IMR-90 (cell line): ENCODE results near the gene ZNF322. TPM values are rescaled to one million over a fixed set of nuclear protein-coding genes. Genes with fewer than 3 reads are reported as not detected.

Experiments
- ATAC-seq: fragments of 200-7000 bp; cut with Tn5 transposase; 2 replicates; pipeline ENCODE4 v1.9.1; 2020; ENCODE audit warnings: low read depth, mild to moderate bottlenecking, moderate library complexity
- BruUV-seq: library from RNA; stranded (reverse); fragments of 400-500 nt; replicated peaks from 2 replicates; lab custom pipeline; 2021; lab: Mats Ljungman, UMichigan
- CTCF ChIA-PET: fragments of 300-600 bp; formaldehyde crosslinking; extraction: SDS; loops from one replicate; lab custom pipeline; 2021; ENCODE audit warnings: antibody characterized with exemption; lab: Yijun Ruan, JAX
- POLR2A ChIA-PET: fragments of 300-600 bp; sonication (Branson Sonifier 250); formaldehyde crosslinking; loops from one replicate; lab custom pipeline; 2022; ENCODE audit warnings: antibody characterized with exemption; ENCODE audit not compliant: unreplicated experiment; lab: Charles Lee
- DNase-seq: peaks from one replicate; pipeline ENCODE4 v3.0.0; 2013
- H2AFZ ChIP-seq: replicated peaks from 2 replicates; pipeline ENCODE3; 2013; ENCODE audit warnings: low read length, mild to moderate bottlenecking; ENCODE audit not compliant: poor library complexity
- H2AK5ac ChIP-seq: 2 replicates; pipeline ENCODE4 v1.6.1; 2013; ENCODE audit warnings: low read depth, low read length, inconsistent platforms
- H2AK9ac ChIP-seq: replicated peaks from 2 replicates; pipeline ENCODE3; 2013; ENCODE audit warnings: mild to moderate bottlenecking, low read depth, low read length, moderate library complexity; ENCODE audit not compliant: poor library complexity
- H2BK120ac ChIP-seq: 2 replicates; pipeline ENCODE4 v1.6.1; 2013; ENCODE audit warnings: low read depth, low read length, inconsistent platforms
- H2BK15ac ChIP-seq: 3 replicates; pipeline ENCODE4 v1.6.1; 2013; ENCODE audit warnings: low read depth, low read length, inconsistent platforms
- H2BK20ac ChIP-seq: 2 replicates; pipeline ENCODE4 v1.6.1; 2013; ENCODE audit warnings: low read depth, mild to moderate bottlenecking, inconsistent platforms, low read length, moderate library complexity
- H2BK5ac ChIP-seq: 2 replicates; pipeline ENCODE4 v1.6.1; 2013; ENCODE audit warnings: mild to moderate bottlenecking, low read depth, low read length, inconsistent platforms; ENCODE audit not compliant: poor library complexity, severe bottlenecking
- H3K14ac ChIP-seq: replicated peaks from 2 replicates; pipeline ENCODE4 v1.6.1; 2013; ENCODE audit warnings: low read depth, low read length, inconsistent platforms
- H3K18ac ChIP-seq: 2 replicates; pipeline ENCODE4 v1.6.1; 2013; ENCODE audit warnings: low read depth, low read length, control low read depth
- H3K23ac ChIP-seq: 2 replicates; pipeline ENCODE4 v1.6.1; 2013; ENCODE audit warnings: low read depth, low read length, inconsistent platforms
- H3K27ac ChIP-seq: 2 replicates; pipeline ENCODE4 v1.5.1; 2013; ENCODE audit warnings: mild to moderate bottlenecking, control low read depth, low read length; ENCODE audit not compliant: insufficient read depth
- H3K27me3 ChIP-seq: 2 replicates; pipeline ENCODE4 v1.6.1; 2013; ENCODE audit warnings: low read length; ENCODE audit not compliant: control insufficient read depth, insufficient read depth
- H3K36me3 ChIP-seq: 2 replicates; pipeline ENCODE4 v1.6.1; 2013; ENCODE audit warnings: low read length, mixed read lengths; ENCODE audit not compliant: control insufficient read depth, insufficient read depth
- H3K4ac ChIP-seq: 2 replicates; pipeline ENCODE4 v1.6.1; 2013; ENCODE audit warnings: low read depth, low read length, inconsistent platforms
- H3K4me1 ChIP-seq: 2 replicates; pipeline ENCODE4 v1.6.1; 2013; ENCODE audit warnings: low read length, mixed read lengths; ENCODE audit not compliant: control insufficient read depth, insufficient read depth
- H3K4me2 ChIP-seq: 2 replicates; pipeline ENCODE4 v1.6.1; 2013; ENCODE audit warnings: low read depth, mild to moderate bottlenecking, control low read depth, low read length, moderate library complexity
- H3K4me3 ChIP-seq: 2 replicates; pipeline ENCODE4 v1.5.1; 2013; ENCODE audit warnings: low read depth, mild to moderate bottlenecking, control low read depth, low read length, moderate library complexity; ENCODE audit not compliant: insufficient read depth
- H3K56ac ChIP-seq: 2 replicates; pipeline ENCODE4 v1.6.1; 2013; ENCODE audit warnings: low read length, inconsistent platforms; ENCODE audit not compliant: insufficient read depth; ENCODE audit errors: extremely low read depth
- H3K79me1 ChIP-seq, 2 experiments: 2 replicates each; pipeline ENCODE4 v1.6.1; 2013; ENCODE audit warnings: low read length in 2 of 2, inconsistent platforms in 1 of 2, low read depth in 1 of 2
- H3K9ac ChIP-seq: 2 replicates; pipeline ENCODE4 v1.6.1; 2013; ENCODE audit warnings: low read depth, low read length, control low read depth
- H3K9me1 ChIP-seq: 2 replicates; pipeline ENCODE4 v1.6.1; 2013; ENCODE audit warnings: low read length, inconsistent platforms; ENCODE audit not compliant: insufficient read depth
- H3K9me3 ChIP-seq: 2 replicates; pipeline ENCODE4 v1.6.1; 2013; ENCODE audit warnings: low read length; ENCODE audit not compliant: control insufficient read depth, insufficient read depth
- H4K20me1 ChIP-seq: 2 replicates; pipeline ENCODE4 v1.6.1; 2013; ENCODE audit warnings: low read length, inconsistent platforms; ENCODE audit not compliant: insufficient read depth
- H4K5ac ChIP-seq: 2 replicates; pipeline ENCODE4 v1.6.1; 2013; ENCODE audit warnings: mild to moderate bottlenecking, low read depth, low read length, control low read depth
- H4K8ac ChIP-seq, 2 experiments: 2 replicates each; pipeline ENCODE4 v1.6.1; 2013; ENCODE audit warnings: low read depth in 2 of 2, low read length in 2 of 2, control low read depth in 1 of 2, inconsistent platforms in 1 of 2
- H4K91ac ChIP-seq: 2 replicates; pipeline ENCODE4 v1.6.1; 2013; ENCODE audit warnings: low read depth, low read length, inconsistent platforms; ENCODE audit not compliant: insufficient read depth
- BHLHE40 ChIP-seq: fragments of 150-350 bp; IDR thresholded peaks from 2 replicates; pipeline ENCODE4 v1.6.1; 2016; ENCODE audit warnings: mild to moderate bottlenecking, low read depth, low read length
- CEBPB ChIP-seq: IDR thresholded peaks from 2 replicates; pipeline ENCODE4 v1.6.1; 2012; ENCODE audit warnings: low read depth, low read length, improper control_type of control experiment
- CHD1 ChIP-seq: IDR thresholded peaks from 2 replicates; pipeline ENCODE4 v1.6.1; 2012; ENCODE audit warnings: low read depth, low read length, improper control_type of control experiment
- FOS ChIP-seq: fragments of 150-350 bp; IDR thresholded peaks from 2 replicates; pipeline ENCODE4 v1.6.1; 2016; ENCODE audit warnings: low read depth, low read length
- MAFK ChIP-seq: IDR thresholded peaks from 2 replicates; pipeline ENCODE4 v1.6.1; 2012; ENCODE audit warnings: low read depth, low read length, improper control_type of control experiment
- MAZ ChIP-seq: IDR thresholded peaks from 2 replicates; pipeline ENCODE4 v1.6.1; 2012; ENCODE audit warnings: low read depth, mild to moderate bottlenecking, low read length, improper control_type of control experiment, moderate library complexity, borderline replicate concordance
- MXI1 ChIP-seq: IDR thresholded peaks from 2 replicates; pipeline ENCODE4 v1.6.1; 2012; ENCODE audit warnings: low read depth, mild to moderate bottlenecking, low read length, moderate library complexity, borderline replicate concordance
- NFE2L2 ChIP-seq: fragments of 150-350 bp; IDR thresholded peaks from 2 replicates; pipeline ENCODE4 v1.6.1; 2016; ENCODE audit warnings: low read depth, mild to moderate bottlenecking, low read length
- POLR2A ChIP-seq: IDR thresholded peaks from 2 replicates; pipeline ENCODE4 v1.6.1; 2012; ENCODE audit warnings: mild to moderate bottlenecking, low read depth, low read length
- RAD21 ChIP-seq: IDR thresholded peaks from 2 replicates; pipeline ENCODE4 v1.6.1; 2012; ENCODE audit warnings: low read length, improper control_type of control experiment
- RCOR1 ChIP-seq: IDR thresholded peaks from 2 replicates; pipeline ENCODE4 v1.6.1; 2012; ENCODE audit warnings: mild to moderate bottlenecking, low read length, improper control_type of control experiment; ENCODE audit not compliant: insufficient replicate concordance
- RFX5 ChIP-seq: IDR thresholded peaks from 2 replicates; pipeline ENCODE4 v1.8.0; 2012; ENCODE audit warnings: low read depth, mild to moderate bottlenecking, low read length, moderate library complexity
- SMC3 ChIP-seq: fragments of 150-350 bp; IDR thresholded peaks from 2 replicates; pipeline ENCODE4 v1.6.1; 2016; ENCODE audit warnings: low read depth, mild to moderate bottlenecking, antibody characterized with exemption, low read length, moderate library complexity
- WGBS, 2 experiments: methylation state at CpG; one replicate each; pipeline versions ENCODE4 v1.1.5 to v1.1.7; 2013; ENCODE audit warnings: missing lambda C conversion rate in 2 of 2; ENCODE audit not compliant: insufficient read length in 1 of 2; ENCODE audit errors: extremely low coverage in 2 of 2; 5-methylcytosine and 5-hydroxymethylcytosine counted together
- dilution Hi-C: fragments of 300-500 bp; cut with HindIII; formaldehyde crosslinking; loops from one replicate; pipeline ENCODE4 v1.14.3; 2018; ENCODE audit warnings: low sequenced_read_pairs; ENCODE audit not compliant: unreplicated experiment
- in situ Hi-C: fragments of 300-500 bp; cut with MboI; formaldehyde crosslinking; loops from 3 replicates; pipeline ENCODE4 v1.14.3; 2019; ENCODE audit warnings: low sequenced_read_pairs, inconsistent platforms, mixed read lengths
- intact Hi-C: fragments of 100-400 bp; cut with micrococcal nuclease; formaldehyde crosslinking; loops from 2 replicates; pipeline ENCODE4 v1.10.0; 2022
- polyA plus RNA-seq, 3 experiments: library from polyadenylated mRNA; depleted of rRNA; stranded (reverse); fragments of >200 nt; gene quantifications; 2 replicates each; pipeline ENCODE4 v1.2.3, GENCODE V29; 2012; ENCODE audit warnings: low replicate concordance in 1 of 3
- total RNA-seq: library from RNA; depleted of rRNA; stranded (reverse); fragments of >200 nt; gene quantifications from 2 replicates; pipeline ENCODE4 v1.2.3, GENCODE V29; 2012
- TF ChIP-seq, protein P1 (sequence below): fragments of 150-350 bp; IDR thresholded peaks from 2 replicates; pipeline ENCODE4 v1.6.1; 2017; ENCODE audit warnings: mild to moderate bottlenecking, antibody characterized with exemption, low read length, low read depth
- TF ChIP-seq, protein P2 (sequence below): fragments of 150-350 bp; IDR thresholded peaks from 2 replicates; pipeline ENCODE4 v1.6.1; 2016; ENCODE audit warnings: low read depth, mild to moderate bottlenecking, low read length, moderate library complexity, borderline replicate concordance
- TF ChIP-seq, protein P3 (sequence below): conservative IDR thresholded peaks from 2 replicates; pipeline ENCODE4 v1.5.1; 2012; ENCODE audit warnings: mild to moderate bottlenecking, low read depth, low read length, improper control_type of control experiment

ZNF322 gene
- total and polyA plus RNA-seq, 2 of the 4 experiments (the other 2 are of a cell fraction) = 5.3 to 23.3 TPM

DNA sequence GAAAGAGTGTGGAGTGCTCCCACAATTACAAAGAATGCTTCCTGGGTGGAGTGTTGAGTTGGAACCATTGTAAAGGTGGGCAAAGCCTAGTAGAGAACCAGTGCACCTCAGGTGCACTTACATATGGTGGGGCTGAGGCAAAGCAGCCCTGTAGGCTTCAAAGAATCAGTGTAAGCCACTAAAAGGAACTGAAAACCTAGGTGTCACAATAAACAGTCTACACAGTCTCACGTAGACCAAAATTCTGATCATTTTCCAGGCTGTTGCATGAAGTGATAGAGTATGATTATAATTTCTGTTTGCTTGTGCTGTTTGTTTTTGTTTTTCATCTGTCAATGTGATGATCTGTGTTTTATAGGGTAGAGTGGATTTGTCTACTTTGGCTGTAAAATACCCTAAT is 60.0 kb downstream of the ZNF322 start:
- H3K27me3 ChIP-seq = no peaks in the 10 kb centered on the region
- WGBS, 2 experiments = no CpG with 5 or more reads among the region's 1 CpG
- H3K4ac ChIP-seq = no peak overlapping the region
- no peak overlapping the region for H2BK5ac ChIP-seq
- H3K36me3 ChIP-seq = peaks cover 12% of the 10 kb centered on the region
- peaks cover 8 to 19% of the 10 kb centered on the region in 2 experiments; a peak in 3 of 4 replicates for H3K79me1 ChIP-seq
- no peaks in the 10 kb centered on the region for H4K20me1 ChIP-seq
- no peak overlapping the region for H4K5ac ChIP-seq
- no peak overlapping the region for H2BK120ac ChIP-seq
- no peaks in the 10 kb centered on the region for H3K9me3 ChIP-seq
- dilution Hi-C loops = no loop called here
- TF ChIP-seq SMC3 (no peak), RFX5 (no peak), MAZ (no peak), MAFK (no peak), POLR2A (no peak), NFE2L2 (no peak), BHLHE40 (no peak), RAD21 (no peak), CEBPB (no peak), RCOR1 (no peak), FOS (no peak), CHD1 (no peak), MXI1 (no peak)
- TF ChIP-seq, protein P1, sequence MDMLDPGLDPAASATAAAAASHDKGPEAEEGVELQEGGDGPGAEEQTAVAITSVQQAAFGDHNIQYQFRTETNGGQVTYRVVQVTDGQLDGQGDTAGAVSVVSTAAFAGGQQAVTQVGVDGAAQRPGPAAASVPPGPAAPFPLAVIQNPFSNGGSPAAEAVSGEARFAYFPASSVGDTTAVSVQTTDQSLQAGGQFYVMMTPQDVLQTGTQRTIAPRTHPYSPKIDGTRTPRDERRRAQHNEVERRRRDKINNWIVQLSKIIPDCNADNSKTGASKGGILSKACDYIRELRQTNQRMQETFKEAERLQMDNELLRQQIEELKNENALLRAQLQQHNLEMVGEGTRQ = no peak
- TF ChIP-seq, protein P2, sequence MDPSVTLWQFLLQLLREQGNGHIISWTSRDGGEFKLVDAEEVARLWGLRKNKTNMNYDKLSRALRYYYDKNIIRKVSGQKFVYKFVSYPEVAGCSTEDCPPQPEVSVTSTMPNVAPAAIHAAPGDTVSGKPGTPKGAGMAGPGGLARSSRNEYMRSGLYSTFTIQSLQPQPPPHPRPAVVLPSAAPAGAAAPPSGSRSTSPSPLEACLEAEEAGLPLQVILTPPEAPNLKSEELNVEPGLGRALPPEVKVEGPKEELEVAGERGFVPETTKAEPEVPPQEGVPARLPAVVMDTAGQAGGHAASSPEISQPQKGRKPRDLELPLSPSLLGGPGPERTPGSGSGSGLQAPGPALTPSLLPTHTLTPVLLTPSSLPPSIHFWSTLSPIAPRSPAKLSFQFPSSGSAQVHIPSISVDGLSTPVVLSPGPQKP = no peak
- TF ChIP-seq, protein P3, sequence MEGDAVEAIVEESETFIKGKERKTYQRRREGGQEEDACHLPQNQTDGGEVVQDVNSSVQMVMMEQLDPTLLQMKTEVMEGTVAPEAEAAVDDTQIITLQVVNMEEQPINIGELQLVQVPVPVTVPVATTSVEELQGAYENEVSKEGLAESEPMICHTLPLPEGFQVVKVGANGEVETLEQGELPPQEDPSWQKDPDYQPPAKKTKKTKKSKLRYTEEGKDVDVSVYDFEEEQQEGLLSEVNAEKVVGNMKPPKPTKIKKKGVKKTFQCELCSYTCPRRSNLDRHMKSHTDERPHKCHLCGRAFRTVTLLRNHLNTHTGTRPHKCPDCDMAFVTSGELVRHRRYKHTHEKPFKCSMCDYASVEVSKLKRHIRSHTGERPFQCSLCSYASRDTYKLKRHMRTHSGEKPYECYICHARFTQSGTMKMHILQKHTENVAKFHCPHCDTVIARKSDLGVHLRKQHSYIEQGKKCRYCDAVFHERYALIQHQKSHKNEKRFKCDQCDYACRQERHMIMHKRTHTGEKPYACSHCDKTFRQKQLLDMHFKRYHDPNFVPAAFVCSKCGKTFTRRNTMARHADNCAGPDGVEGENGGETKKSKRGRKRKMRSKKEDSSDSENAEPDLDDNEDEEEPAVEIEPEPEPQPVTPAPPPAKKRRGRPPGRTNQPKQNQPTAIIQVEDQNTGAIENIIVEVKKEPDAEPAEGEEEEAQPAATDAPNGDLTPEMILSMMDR = no peak
- H3K4me1 ChIP-seq = peaks cover 3% of the 10 kb centered on the region; the same call in 1 of the 2 replicates
- no peaks in the 10 kb centered on the region; the same call in 1 of the 2 replicates for H3K9me1 ChIP-seq
- no peak overlapping the region for H4K91ac ChIP-seq
- intact Hi-C loops = no loop called here
- no peak overlapping the region for H3K4me3 ChIP-seq
- no peak overlapping the region for H3K4me2 ChIP-seq
- no peak overlapping the region for H2BK20ac ChIP-seq
- no peak overlapping the region for H2AK9ac ChIP-seq
- no peak for ATAC-seq
- no peak for DNase-seq
- H4K8ac ChIP-seq = no peak overlapping the region
- no peak overlapping the region for H2AK5ac ChIP-seq
- H3K9ac ChIP-seq = no peak overlapping the region
- no peak overlapping the region for H2AFZ ChIP-seq
- H2BK15ac ChIP-seq = no peak overlapping the region
- no peak overlapping the region for H3K18ac ChIP-seq
- POLR2A ChIA-PET = no interaction called here
- H3K56ac ChIP-seq = no peak overlapping the region
- CTCF ChIA-PET = no interaction called here
- H3K27ac ChIP-seq = no peak overlapping the region
- no TSS peak for BruUV-seq
- in situ Hi-C loops = no loop called here
- H3K14ac ChIP-seq = no peak overlapping the region
- H3K23ac ChIP-seq = no peak overlapping the region
